K562 (cell line): ENCODE data around the gene IL12RB2. TPM values are rescaled to one million over a fixed set of nuclear protein-coding genes. Genes with fewer than 3 reads are reported as not detected.

Source experiments
- BRD4 ChIP-seq: fragments of 200-600 bp; sonication (generic); IDR thresholded peaks from 2 replicates; pipeline ENCODE4 v1.6.1; 2017; ENCODE audit warnings: inconsistent platforms
- CBX3 ChIP-seq, 2 experiments: IDR thresholded peaks; 1 replicate in 1 of 2; 2 replicates in 1 of 2; pipeline ENCODE4 v1.6.1; 2012; ENCODE audit warnings: inconsistent platforms in 2 of 2, low read length in 2 of 2, borderline replicate concordance in 1 of 2, control low read depth in 1 of 2
- CUX1 ChIP-seq: fragments of 200-800 bp; sonication (Bioruptor generic); IDR thresholded peaks from 2 replicates; pipeline ENCODE4 v1.6.1; 2016; ENCODE audit warnings: missing genetic modification characterization, missing compliant biosample characterization
- MITF ChIP-seq: IDR thresholded peaks from 2 replicates; pipeline ENCODE4 v1.6.1; 2014; ENCODE audit warnings: antibody characterized with exemption
- NELFE ChIP-seq: IDR thresholded peaks from 2 replicates; pipeline ENCODE4 v1.6.1; 2011; ENCODE audit warnings: mild to moderate bottlenecking; ENCODE audit not compliant: insufficient read depth, insufficient read length
- PHF20 ChIP-seq: fragments of 450-650 bp; IDR thresholded peaks from 2 replicates; pipeline ENCODE4 v1.6.1; 2018; ENCODE audit not compliant: partially characterized antibody
- RBM25 ChIP-seq: fragments of 200-400 bp; formaldehyde crosslinking; IDR thresholded peaks from 2 replicates; pipeline ENCODE4 v1.6.1; 2018; ENCODE audit warnings: low read length, low read depth, moderate library complexity; ENCODE audit not compliant: severe bottlenecking
- STAT6 ChIP-seq: sonication (generic); formaldehyde crosslinking; IDR thresholded peaks from 2 replicates; pipeline ENCODE4 v1.8.1; 2023; ENCODE audit warnings: mild to moderate bottlenecking, missing genetic modification reagents
- ZBTB33 ChIP-seq: sonication (generic); formaldehyde crosslinking; IDR thresholded peaks from 2 replicates; pipeline ENCODE4 v1.8.1; 2023; ENCODE audit warnings: mild to moderate bottlenecking, missing genetic modification reagents
- ZBTB8A ChIP-seq: fragments of 450-650 bp; IDR thresholded peaks from 2 replicates; pipeline ENCODE4 v1.6.1; 2018; ENCODE audit warnings: mild to moderate bottlenecking, moderate library complexity; ENCODE audit not compliant: partially characterized antibody
- ZBTB9 ChIP-seq: fragments of 450-650 bp; formaldehyde crosslinking; IDR thresholded peaks from 2 replicates; pipeline ENCODE4 v1.4.0; 2020; ENCODE audit warnings: mild to moderate bottlenecking, moderate library complexity
- ZNF511 ChIP-seq: sonication (generic); formaldehyde crosslinking; IDR thresholded peaks from 2 replicates; pipeline ENCODE4 v1.8.0; 2022; ENCODE audit warnings: mild to moderate bottlenecking, missing genetic modification reagents
- polyA plus RNA-seq, 8 experiments: library from polyadenylated mRNA; depleted of rRNA in 4 of 8; stranded (reverse) in 5 of 8; unstranded in 3 of 8; fragments of >200 nt; fragmentation: Nextera tagmentation in 2 of 8; fragmentation: Illumina TruSeq in 1 of 8; extraction: Ambion mirVana in 2 of 8; extraction: Trizol in 1 of 8; gene quantifications; 2 replicates each; pipeline versions ENCODE4 v1.2.1 to v1.2.3, GENCODE V29; 2011 to 2014; ENCODE audit warnings: inconsistent platforms in 1 of 8, missing spikeins in 1 of 8
- total RNA-seq, 7 experiments: library from RNA; depleted of rRNA in 6 of 7; stranded (reverse); fragments of >200 nt in 6 of 7; fragmentation: Illumina TruSeq in 2 of 7; extraction: Trizol in 2 of 7; gene quantifications; 2 replicates each; pipeline versions ENCODE4 v1.2.1 to v1.2.3, GENCODE V29; 2011 to 2021; ENCODE audit warnings: low replicate concordance in 1 of 7

Gene IL12RB2
- total and polyA plus RNA-seq, 9 of the 15 experiments (the other 6 are each of a cell fraction or from before 2014, with no cell fraction given), result 0.39 to 3.3 (median 1.9) TPM

- TF ChIP-seq STAT6 (CRISPR knock-in tag) (no peak), BRD4 (peak; percentile 91), ZBTB8A (peak; percentile 66), ZBTB9 (CRISPR knock-in tag) (peak; percentile 38; the same call in 1 of the 2 replicates), RBM25 (no peak), NELFE (no peak), MITF (no peak), CBX3 (IDR thresholded peaks at IDR 0.05; ENCODE audit: borderline replicate concordance in 1 of 2, low read length in 2 of 2) (no peak), PHF20 (peak; percentile 52), CUX1 (CRISPR knock-in tag) (no peak), ZBTB33 (0 out of 2 replicates have a peak, but pooled peaks have one; percentile 2), ZNF511 (CRISPR knock-in tag) (peak; percentile 10; the same call in 1 of the 2 replicates)
Measured at GRCh38 chr1:67429528-67430357, 122.1 kb downstream of the IL12RB2 start (continued).
